ENCODE measurements around the gene ORMDL1. TPM values are rescaled to one million over a fixed set of nuclear protein-coding genes. Genes with fewer than 3 reads are reported as not detected.

Gene ORMDL1
- 64.1 TPM for total RNA-seq

- DNase-seq (ENCODE audit: low spot score): peak; percentile 95
These were observed at the start of gene ORMDL1, which contains the start of gene PMS1 for GRCh38 chr2:189783927-189784867. ORMDL1 (minus strand) TSS chr2:189784339; CDS start chr2:189782595, 1,744 bp downstream. PMS1 (plus strand) TSS chr2:189784450; CDS start chr2:189791810, 7,360 bp downstream.

GRCh38 chr2:189830510-189830909 is 46.4 kb upstream of the ORMDL1 start:
- no peak for DNase-seq (ENCODE audit: low spot score)

- DNase-seq (ENCODE audit: low spot score): no peak
These were observed 45.1 kb upstream of the ORMDL1 start for GRCh38 chr2:189829102-189829833.

- DNase-seq (ENCODE audit: low spot score): no peak
These were observed 41.9 kb upstream of the ORMDL1 start for GRCh38 chr2:189826039-189826438.

GRCh38 chr2:189824694-189825396 is 40.7 kb upstream of the ORMDL1 start:
- no peak for DNase-seq (ENCODE audit: low spot score)

GRCh38 chr2:189821953-189822748 is 38.0 kb upstream of the ORMDL1 start:
- DNase-seq (ENCODE audit: low spot score): no peak

GRCh38 chr2:189819297-189819704 is 35.2 kb upstream of the ORMDL1 start:
- DNase-seq (ENCODE audit: low spot score): no peak

GRCh38 chr2:189818249-189819038 is 34.3 kb upstream of the ORMDL1 start:
- DNase-seq (ENCODE audit: low spot score): no peak

GRCh38 chr2:189803431-189803830 is 19.3 kb upstream of the ORMDL1 start:
- no peak for DNase-seq (ENCODE audit: low spot score)

GRCh38 chr2:189802396-189802912 is 18.3 kb upstream of the ORMDL1 start:
- no peak for DNase-seq (ENCODE audit: low spot score)

- DNase-seq (ENCODE audit: low spot score): no peak
These were observed 15.4 kb upstream of the ORMDL1 start for GRCh38 chr2:189799531-189799930.

GRCh38 chr2:189799030-189799331 is 14.8 kb upstream of the ORMDL1 start:
- DNase-seq (ENCODE audit: low spot score): no peak

- DNase-seq (ENCODE audit: low spot score): no peak
These were observed 14.3 kb upstream of the ORMDL1 start for GRCh38 chr2:189798312-189799029.

GRCh38 chr2:189797902-189798301 is 13.8 kb upstream of the ORMDL1 start:
- DNase-seq (ENCODE audit: low spot score): no peak

- DNase-seq (ENCODE audit: low spot score): no peak
These were observed 10.2 kb upstream of the ORMDL1 start for GRCh38 chr2:189794310-189794709.

GRCh38 chr2:189791338-189792042 is 7.4 kb upstream of the ORMDL1 start:
- no peak for DNase-seq (ENCODE audit: low spot score)

- no peak for DNase-seq (ENCODE audit: low spot score)
These were observed 650 bp downstream of the ORMDL1 start for GRCh38 chr2:189783451-189783926.

GRCh38 chr2:189782221-189782671 is 1.9 kb downstream of the ORMDL1 start:
- no peak for DNase-seq (ENCODE audit: low spot score)

GRCh38 chr2:189772212-189772611 is 11.9 kb downstream of the ORMDL1 start:
- no peak for DNase-seq (ENCODE audit: low spot score)
